CD4-positive, alpha-beta T cell treated with Interleukin-6 for 4 hours (primary cell): ENCODE measurements around the gene UBE4A.
"Not testable (repeated sequence)": the region's sequence is repeated elsewhere in the genome, so short reads cannot be mapped to it uniquely, and the experiment has no call there.

Experiments used
- DNase-seq: peaks from one replicate; pipeline ENCODE4 v3.0.0-alpha.2; 2020; ENCODE audit warnings: mixed read lengths

The UBE4A gene

GRCh38 chr11:118343248-118343647 lies 16.2 kb upstream of the UBE4A start:
- peak; percentile 47 for DNase-seq

GRCh38 chr11:118343981-118344515 lies 15.4 kb upstream of the UBE4A start, which contains the start of gene CD3G:
Gene CD3G (plus strand): TSS chr11:118344344. CDS start chr11:118344424, 80 bp downstream.
- peak; percentile 88 for DNase-seq

- DNase-seq, result no peak
These were observed 9.9 kb upstream of the UBE4A start for GRCh38 chr11:118349475-118349874.

GRCh38 chr11:118353084-118353710 lies 6.2 kb upstream of the UBE4A start:
- DNase-seq, result no peak

- no peak for DNase-seq
These were observed 1.3 kb upstream of the UBE4A start for GRCh38 chr11:118358071-118358470.

- DNase-seq, result no peak
These were observed 5.7 kb downstream of the UBE4A start for GRCh38 chr11:118364956-118365615.

- no peak for DNase-seq
These were observed 6.9 kb downstream of the UBE4A start for GRCh38 chr11:118366287-118366686.

- no peak for DNase-seq
These were observed 11.4 kb downstream of the UBE4A start for GRCh38 chr11:118370774-118371173.

- DNase-seq, result no peak
These were observed 13.9 kb downstream of the UBE4A start for GRCh38 chr11:118373263-118373662.

GRCh38 chr11:118373871-118374270 lies 14.5 kb downstream of the UBE4A start:
- DNase-seq, result no peak

- DNase-seq, result no peak
These were observed 15.3 kb downstream of the UBE4A start for GRCh38 chr11:118374729-118375128.

- no peak for DNase-seq
These were observed 16.6 kb downstream of the UBE4A start for GRCh38 chr11:118375978-118376377.

GRCh38 chr11:118379497-118379896 lies 20.1 kb downstream of the UBE4A start:
- no peak for DNase-seq

- DNase-seq, result no peak
These were observed 21.2 kb downstream of the UBE4A start for GRCh38 chr11:118380571-118380970.

GRCh38 chr11:118382954-118383353 lies 23.6 kb downstream of the UBE4A start:
- DNase-seq, result no peak

GRCh38 chr11:118383657-118384056 lies 24.3 kb downstream of the UBE4A start:
- DNase-seq, result no peak

- no peak for DNase-seq
These were observed 36.7 kb downstream of the UBE4A start for GRCh38 chr11:118396097-118396501.

GRCh38 chr11:118397448-118397847 lies 38.0 kb downstream of the UBE4A start:
- DNase-seq, result no peak

GRCh38 chr11:118398791-118399559 lies 39.6 kb downstream of the UBE4A start:
- peak; percentile 61 for DNase-seq

GRCh38 chr11:118401151-118401879 lies 41.9 kb downstream of the UBE4A start, which contains the start of gene ATP5MG:
Gene ATP5MG (plus strand): TSS chr11:118401606. CDS start chr11:118401666, 60 bp downstream.
- peak; percentile 94 for DNase-seq

GRCh38 chr11:118401880-118402590 lies 42.6 kb downstream of the UBE4A start:
- no peak for DNase-seq

GRCh38 chr11:118402594-118402993 lies 43.2 kb downstream of the UBE4A start:
- not testable (repeated sequence) for DNase-seq
